ENCODE measurements around the gene KANSL1. TPM values are rescaled to one million over a fixed set of nuclear protein-coding genes. Genes with fewer than 3 reads are reported as not detected.
"Not testable (repeated sequence)": the region's sequence is repeated elsewhere in the genome, so short reads cannot be mapped to it uniquely, and the experiment has no call there.

The KANSL1 gene
- total and polyA plus RNA-seq, 8 donors, result 24.6 to 86.6 (median 48.2) TPM

- 66 to 68% methylated on average over 4 of the region's 4 CpGs for WGBS, 2 donors
- ATAC-seq (peak in 2 of 4 donors; percentile 15 to 43), DNase-seq (no peak), FAIRE-seq (no peak)
- H3K27ac ChIP-seq, result peak overlapping the region in 1 of 4 donors; percentile 17
- intact Hi-C loops (cut with DNase I), result no loop called here
- no peak overlapping the region for H3K4me3 ChIP-seq
- H3K4me1 ChIP-seq, result peaks cover 19 to 54% (median 45%) of the 10 kb centered on the region in 3 donors
- H3K27me3 ChIP-seq, result no peaks in the 10 kb centered on the region
- no peaks in the 10 kb centered on the region for H3K36me3 ChIP-seq
- no peak for TF ChIP-seq CTCF (IDR thresholded peaks at IDR 0.05)
- H3K9me3 ChIP-seq, result no peaks in the 10 kb centered on the region
These were observed 86.1 kb downstream of the KANSL1 start for GRCh38 chr17:46106966-46107644.

GRCh38 chr17:46102806-46103205 is 90.4 kb downstream of the KANSL1 start:
- FAIRE-seq; DNase-seq; H3K9me3 ChIP-seq; H3K4me3 ChIP-seq; H3K27me3 ChIP-seq; H3K36me3 ChIP-seq; ATAC-seq; H3K27ac ChIP-seq; intact Hi-C loops (cut with DNase I): not testable (repeated sequence)
- WGBS, 2 donors, result 50 to 55% methylated on average over 3 of the region's 3 CpGs
- H3K4me1 ChIP-seq, result peaks cover 16 to 47% (median 34%) of the 10 kb centered on the region in 3 donors

GRCh38 chr17:46101785-46102617 is 91.2 kb downstream of the KANSL1 start:
- H3K36me3 ChIP-seq; H3K9me3 ChIP-seq; H3K4me3 ChIP-seq; DNase-seq; FAIRE-seq; intact Hi-C loops (cut with DNase I); H3K27me3 ChIP-seq: not testable (repeated sequence)
- Histone ChIP-seq H3K27ac (peak overlapping the region in 1 of 4 donors; percentile 4), H3K4me1 (peaks cover 11 to 40% (median 26%) of the 10 kb centered on the region in 3 donors)
- WGBS, 2 donors, result 52 to 55% methylated on average over 9 of the region's 9 CpGs
- peak; percentile 39 to 51 (median 44) for ATAC-seq

- intact Hi-C loops (cut with DNase I), result no loop called here
- H3K36me3 ChIP-seq, result no peaks in the 10 kb centered on the region
- peaks cover 9 to 34% (median 23%) of the 10 kb centered on the region in 3 donors for H3K4me1 ChIP-seq
- H3K27me3 ChIP-seq, result no peaks in the 10 kb centered on the region
- DNase-seq, result no peak
- TF ChIP-seq CTCF (IDR thresholded peaks at IDR 0.05), result no peak
- 33 to 34% methylated on average over 2 of the region's 2 CpGs for WGBS, 2 donors
- no peak for FAIRE-seq
- no peak for ATAC-seq
- peak overlapping the region in 2 of 4 donors; percentile 2 to 3 for H3K27ac ChIP-seq
- H3K9me3 ChIP-seq, result no peaks in the 10 kb centered on the region
- H3K4me3 ChIP-seq, result no peak overlapping the region
These were observed 92.6 kb downstream of the KANSL1 start for GRCh38 chr17:46100590-46100989.

GRCh38 chr17:46099865-46100264 is 93.4 kb downstream of the KANSL1 start:
- H3K27ac ChIP-seq, result no peak overlapping the region
- H3K27me3 ChIP-seq, result no peaks in the 10 kb centered on the region
- intact Hi-C loops (cut with DNase I), result no loop called here
- H3K36me3 ChIP-seq, result no peaks in the 10 kb centered on the region
- H3K9me3 ChIP-seq, result no peaks in the 10 kb centered on the region
- H3K4me1 ChIP-seq, result peaks cover 9 to 34% (median 23%) of the 10 kb centered on the region in 3 donors
- H3K4me3 ChIP-seq, result no peak overlapping the region
- TF ChIP-seq CTCF (IDR thresholded peaks at IDR 0.05), result no peak
- DNase-seq (no peak), FAIRE-seq (no peak), ATAC-seq (peak in 3 of 4 donors; percentile 12 to 36 (median 17))
- WGBS, 2 donors, result 12 to 14% methylated on average over 1 of the region's 1 CpG

All from pancreas (tissue), 10 donors.